Measurements from ENCODE around the gene LMF1.
A peak's percentile ranks its signal among the peaks of the same experiment; 100 is the strongest.
"Not testable (repeated sequence)": the region's sequence is repeated elsewhere in the genome, so short reads cannot be mapped to it uniquely, and the experiment has no call there.

LMF1 gene

GRCh38 chr16:952321-952720 is 18.5 kb downstream of the LMF1 start:
- DNase-seq: no peak

- DNase-seq: no peak
These were observed 19.0 kb downstream of the LMF1 start for GRCh38 chr16:951660-952301.

- peak in 4 of 58 donors; percentile 7 to 87 (median 24) for DNase-seq
These were observed 19.8 kb downstream of the LMF1 start for GRCh38 chr16:950733-951573.

GRCh38 chr16:948767-949166 is 22.0 kb downstream of the LMF1 start:
- not testable (repeated sequence) for DNase-seq

GRCh38 chr16:947922-948303 is 22.9 kb downstream of the LMF1 start:
- DNase-seq: peak in 1 of 58 donors; percentile 56

GRCh38 chr16:947255-947921 is 23.4 kb downstream of the LMF1 start:
- DNase-seq: peak in 1 of 58 donors; percentile 56

- no peak for DNase-seq
These were observed 24.8 kb downstream of the LMF1 start for GRCh38 chr16:946048-946395.

- no peak for DNase-seq
These were observed 25.3 kb downstream of the LMF1 start for GRCh38 chr16:945271-946047.

GRCh38 chr16:943971-944370 is 26.8 kb downstream of the LMF1 start:
- DNase-seq: no peak

GRCh38 chr16:942436-943060 is 28.2 kb downstream of the LMF1 start:
- DNase-seq: no peak

GRCh38 chr16:939941-940340 is 30.8 kb downstream of the LMF1 start:
- DNase-seq: no peak

GRCh38 chr16:939311-939710 is 31.5 kb downstream of the LMF1 start:
- DNase-seq: no peak

- no peak for DNase-seq
These were observed 32.0 kb downstream of the LMF1 start for GRCh38 chr16:938752-939151.

GRCh38 chr16:938136-938535 is 32.6 kb downstream of the LMF1 start:
- peak in 9 of 58 donors; percentile 26 to 71 (median 46) for DNase-seq

GRCh38 chr16:937723-938122 is 33.1 kb downstream of the LMF1 start:
- no peak for DNase-seq

- no peak for DNase-seq
These were observed 33.5 kb downstream of the LMF1 start for GRCh38 chr16:937311-937710.

- DNase-seq: no peak
These were observed 35.1 kb downstream of the LMF1 start for GRCh38 chr16:935684-936083.

GRCh38 chr16:934178-934577 is 36.6 kb downstream of the LMF1 start:
- no peak for DNase-seq

GRCh38 chr16:933581-933980 is 37.2 kb downstream of the LMF1 start:
- DNase-seq: no peak

- DNase-seq: no peak
These were observed 37.9 kb downstream of the LMF1 start for GRCh38 chr16:932831-933330.
